ENCODE measurements around the gene PTPRF. TPM values are rescaled to one million over a fixed set of nuclear protein-coding genes. Genes with fewer than 3 reads are reported as not detected.
"Not testable (repeated sequence)": the region's sequence is repeated elsewhere in the genome, so short reads cannot be mapped to it uniquely, and the experiment has no call there.

The PTPRF gene
- total RNA-seq, 4 donors from 2014 or later = 204 to 236 (median 231) TPM

DNA sequence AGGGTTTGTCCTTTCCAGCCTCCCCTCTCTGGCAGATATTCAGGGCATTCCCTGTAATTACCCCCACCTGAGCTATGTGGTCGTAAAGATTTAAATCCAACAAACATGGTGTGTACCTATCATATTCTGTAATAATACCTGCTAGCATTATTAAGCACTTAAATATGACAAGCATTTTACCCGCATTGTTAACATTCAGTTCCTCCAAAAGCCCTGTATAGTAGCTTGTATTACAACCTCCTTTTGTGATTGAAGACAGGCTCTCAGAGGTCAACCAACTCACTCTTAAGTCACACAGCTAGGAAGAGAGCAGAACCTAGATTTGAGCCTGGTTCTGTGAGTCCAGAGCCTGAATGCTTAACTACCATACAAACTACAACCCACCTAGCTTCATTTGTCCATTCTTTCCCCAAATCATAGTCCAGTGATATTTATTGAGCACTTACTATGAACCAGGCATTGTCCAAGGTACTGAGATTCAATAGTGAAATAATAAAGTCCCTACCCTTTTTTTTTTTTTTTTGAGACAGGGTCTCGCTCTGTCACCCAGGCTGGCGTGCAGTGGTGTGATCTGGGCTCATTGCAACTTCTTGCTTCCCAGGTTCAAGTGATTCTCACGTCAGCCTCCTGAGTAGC is 105.4 kb downstream of the PTPRF start:
- H3K4me3 ChIP-seq (ENCODE audit: low read depth, poor library complexity, severe bottlenecking) = no peak overlapping the region
- no peak for TF ChIP-seq POLR2A (IDR thresholded peaks at IDR 0.05)
- TF ChIP-seq, protein P1, sequence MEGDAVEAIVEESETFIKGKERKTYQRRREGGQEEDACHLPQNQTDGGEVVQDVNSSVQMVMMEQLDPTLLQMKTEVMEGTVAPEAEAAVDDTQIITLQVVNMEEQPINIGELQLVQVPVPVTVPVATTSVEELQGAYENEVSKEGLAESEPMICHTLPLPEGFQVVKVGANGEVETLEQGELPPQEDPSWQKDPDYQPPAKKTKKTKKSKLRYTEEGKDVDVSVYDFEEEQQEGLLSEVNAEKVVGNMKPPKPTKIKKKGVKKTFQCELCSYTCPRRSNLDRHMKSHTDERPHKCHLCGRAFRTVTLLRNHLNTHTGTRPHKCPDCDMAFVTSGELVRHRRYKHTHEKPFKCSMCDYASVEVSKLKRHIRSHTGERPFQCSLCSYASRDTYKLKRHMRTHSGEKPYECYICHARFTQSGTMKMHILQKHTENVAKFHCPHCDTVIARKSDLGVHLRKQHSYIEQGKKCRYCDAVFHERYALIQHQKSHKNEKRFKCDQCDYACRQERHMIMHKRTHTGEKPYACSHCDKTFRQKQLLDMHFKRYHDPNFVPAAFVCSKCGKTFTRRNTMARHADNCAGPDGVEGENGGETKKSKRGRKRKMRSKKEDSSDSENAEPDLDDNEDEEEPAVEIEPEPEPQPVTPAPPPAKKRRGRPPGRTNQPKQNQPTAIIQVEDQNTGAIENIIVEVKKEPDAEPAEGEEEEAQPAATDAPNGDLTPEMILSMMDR (IDR thresholded peaks at IDR 0.05) = no peak
- intact Hi-C loops (cut with DNase I; ENCODE audit: low total_unique reads) = no loop called here
- 74 to 80% methylated on average over 5 of the region's 5 CpGs for WGBS, 2 donors
- DNase-seq (ENCODE audit: low spot score in 2 of 2) = no peak

DNA sequence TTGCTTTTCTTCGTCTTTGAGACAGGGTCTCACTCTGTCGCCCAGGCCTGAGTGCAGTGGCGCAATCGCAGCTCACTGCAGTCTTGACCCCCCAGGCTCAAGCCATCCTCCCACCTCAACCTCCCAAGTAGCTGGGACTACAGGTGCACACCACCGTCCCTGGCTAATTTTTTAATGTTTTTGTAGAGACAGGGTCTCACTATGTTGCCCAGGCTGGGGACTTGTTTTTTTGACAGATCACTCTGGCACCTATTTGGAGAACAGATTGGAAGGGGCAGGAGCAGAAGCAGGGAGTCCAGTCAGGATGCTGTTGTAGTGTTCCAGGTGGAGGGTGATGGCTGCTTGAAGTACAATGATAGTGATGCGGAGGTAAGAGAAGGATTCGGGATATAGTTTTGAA is 106.6 kb downstream of the PTPRF start:
- TF ChIP-seq, protein P1 (IDR thresholded peaks at IDR 0.05) = no peak
- no peak for TF ChIP-seq POLR2A (IDR thresholded peaks at IDR 0.05)
- 93 to 94% methylated on average over 7 of the region's 7 CpGs for WGBS, 2 donors

DNA sequence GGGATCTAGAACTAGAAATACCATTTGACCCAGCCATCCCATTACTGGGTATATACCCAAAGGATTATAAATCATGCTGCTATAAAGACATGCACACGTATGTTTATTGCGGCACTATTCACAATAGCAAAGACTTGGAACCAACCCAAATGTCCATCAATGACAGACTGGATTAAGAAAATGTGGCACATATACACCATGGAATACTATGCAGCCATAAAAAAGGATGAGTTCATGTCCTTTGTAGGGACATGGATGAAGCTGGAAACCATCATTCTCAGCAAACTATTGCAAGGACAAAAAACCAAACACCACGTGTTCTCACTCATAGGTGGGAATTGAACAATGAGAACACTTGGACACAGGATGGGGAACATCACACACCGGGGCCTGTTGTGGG is 107.7 kb downstream of the PTPRF start:
- H3K4me3 ChIP-seq (ENCODE audit: low read depth, poor library complexity, severe bottlenecking); intact Hi-C loops (cut with DNase I; ENCODE audit: low total_unique reads); DNase-seq (ENCODE audit: low spot score in 2 of 2): not testable (repeated sequence)
- WGBS, 2 donors = 88 to 95% methylated on average over 2 to 4 of the region's 4 CpGs

More for the DNA sequence above, 106.6 kb downstream of the PTPRF start:
- DNase-seq (ENCODE audit: low spot score in 2 of 2) = no peak
- H3K4me3 ChIP-seq (ENCODE audit: low read depth, poor library complexity, severe bottlenecking) = no peak overlapping the region
- intact Hi-C loops (cut with DNase I; ENCODE audit: low total_unique reads) = no loop called here

DNA sequence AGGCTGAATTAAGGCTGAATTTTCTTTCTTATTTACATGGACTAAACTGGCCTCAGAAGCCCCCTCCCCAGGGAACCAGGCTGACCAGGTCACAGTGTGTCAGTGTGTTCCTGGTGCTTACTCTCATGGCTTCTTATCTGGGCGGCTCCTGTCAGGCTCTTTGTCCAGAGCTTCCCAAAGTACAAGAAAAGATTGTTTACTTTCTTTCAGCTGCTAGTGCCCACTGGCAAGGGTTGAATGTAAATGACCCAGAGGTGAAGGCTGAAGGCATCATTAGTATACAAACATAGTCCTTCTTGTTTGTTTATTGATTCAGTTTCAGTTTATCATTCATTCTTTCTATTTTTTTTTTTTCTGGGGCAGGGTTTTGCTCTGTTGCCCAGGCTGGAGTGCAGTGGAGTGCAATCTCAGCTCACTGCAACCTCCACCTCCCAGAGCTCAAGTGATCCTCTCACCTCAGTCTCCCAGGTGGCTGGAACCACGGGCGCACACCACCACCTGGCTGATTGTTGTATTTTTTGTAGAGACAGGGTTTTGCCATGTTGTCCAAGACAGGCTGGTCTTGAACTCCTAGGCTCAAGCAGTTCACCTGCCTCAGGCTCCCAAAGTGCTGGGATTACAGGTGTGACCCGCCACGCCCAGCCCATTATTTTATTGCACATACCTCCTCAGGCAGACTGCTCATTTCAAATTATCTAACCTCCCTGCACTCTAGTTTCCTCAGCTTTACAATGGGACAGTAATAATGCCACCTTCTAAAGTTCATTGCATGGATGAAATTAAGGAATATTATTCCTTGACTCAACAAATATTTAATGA is 109.5 kb downstream of the PTPRF start:
- WGBS, 2 donors = 53 to 57% methylated on average over 5 of the region's 5 CpGs
- no peak overlapping the region for H3K4me3 ChIP-seq (ENCODE audit: low read depth, poor library complexity, severe bottlenecking)
- intact Hi-C loops (cut with DNase I; ENCODE audit: low total_unique reads) = no loop called here
- TF ChIP-seq POLR2A (IDR thresholded peaks at IDR 0.05) = no peak
- TF ChIP-seq, protein P1 (IDR thresholded peaks at IDR 0.05) = no peak
- no peak for DNase-seq (ENCODE audit: low spot score in 2 of 2)

DNA sequence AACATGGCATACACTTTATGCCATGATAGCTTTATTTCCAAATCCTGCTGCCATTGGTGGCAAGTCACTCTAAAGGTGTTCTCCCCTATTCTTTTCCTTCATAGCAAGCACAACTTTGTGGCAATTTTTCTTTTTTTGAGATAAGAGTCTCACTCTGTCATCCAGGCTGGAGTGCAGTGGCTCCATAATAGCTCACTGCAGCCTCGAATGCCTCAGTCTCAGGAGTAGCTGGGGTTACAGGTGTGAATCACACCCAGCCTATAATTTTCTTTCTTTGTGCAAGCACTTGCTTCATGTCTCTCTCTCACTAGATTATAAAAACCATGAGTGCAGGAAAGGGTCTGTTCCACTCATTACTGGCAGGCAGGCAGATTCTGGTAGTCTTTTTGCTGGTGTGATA is 113.9 kb downstream of the PTPRF start:
- no peak for DNase-seq (ENCODE audit: low spot score in 2 of 2)
- 43 to 62% methylated on average over 1 of the region's 1 CpG for WGBS, 2 donors
- intact Hi-C loops (cut with DNase I; ENCODE audit: low total_unique reads) = no loop called here
- TF ChIP-seq, protein P1 (IDR thresholded peaks at IDR 0.05) = no peak
- TF ChIP-seq POLR2A (IDR thresholded peaks at IDR 0.05) = no peak
- no peak overlapping the region for H3K4me3 ChIP-seq (ENCODE audit: low read depth, poor library complexity, severe bottlenecking)

DNA sequence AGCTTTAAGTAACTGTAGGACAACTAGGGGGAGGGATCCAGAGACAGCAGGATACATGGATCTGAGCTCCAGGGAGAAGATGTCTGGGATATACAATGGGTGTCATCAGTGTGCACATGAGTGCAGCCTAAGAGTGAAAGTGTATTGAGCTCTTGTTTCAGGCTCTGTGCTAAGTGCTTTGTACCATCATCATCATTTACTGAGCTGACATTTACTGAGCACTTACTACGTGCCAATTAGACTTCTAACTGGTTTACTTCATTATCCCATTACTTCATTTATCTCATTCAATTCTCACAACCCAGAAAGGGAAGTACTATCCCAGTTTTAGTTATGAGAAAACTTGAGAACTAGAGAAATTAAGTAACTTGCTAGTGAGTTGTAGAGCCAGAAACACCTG is 114.8 kb downstream of the PTPRF start:
- TF ChIP-seq, protein P1 (IDR thresholded peaks at IDR 0.05) = no peak
- no peak for TF ChIP-seq POLR2A (IDR thresholded peaks at IDR 0.05)
- intact Hi-C loops (cut with DNase I; ENCODE audit: low total_unique reads) = no loop called here
- no peak overlapping the region for H3K4me3 ChIP-seq (ENCODE audit: low read depth, poor library complexity, severe bottlenecking)
- 65 to 74% methylated on average over 1 of the region's 1 CpG for WGBS, 2 donors
- no peak for DNase-seq (ENCODE audit: low spot score in 2 of 2)

DNA sequence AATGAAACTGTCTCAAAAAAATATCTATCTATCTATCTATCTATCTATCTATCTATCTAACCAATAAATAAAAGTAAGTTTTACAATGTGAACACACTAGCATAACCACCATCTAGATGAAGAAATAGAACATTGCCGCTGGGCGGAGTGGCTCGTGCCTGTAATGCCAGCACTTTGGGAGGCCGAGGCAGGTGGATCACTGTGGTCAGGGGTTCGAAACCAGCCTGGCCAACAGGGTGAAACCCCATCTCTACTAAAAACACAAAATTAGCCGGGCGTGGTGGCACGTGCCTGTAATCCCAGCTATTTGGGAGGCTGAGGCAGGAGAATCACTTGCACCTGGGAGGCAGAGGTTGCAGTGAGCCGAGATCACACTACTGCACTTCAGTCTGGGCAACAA is 116.6 kb downstream of the PTPRF start:
- intact Hi-C loops (cut with DNase I; ENCODE audit: low total_unique reads) = not testable (repeated sequence)
- 84 to 88% methylated on average over 9 of the region's 9 CpGs for WGBS, 2 donors

More for the DNA sequence above, 116.6 kb downstream of the PTPRF start:
- DNase-seq (ENCODE audit: low spot score in 2 of 2); H3K4me3 ChIP-seq (ENCODE audit: low read depth, poor library complexity, severe bottlenecking): not testable (repeated sequence)

All from lower leg skin (tissue), 4 donors.